T-helper 2 cell treated with Interferon-gamma antibody and Interleukin-4, amounts not matched to agents 5 μg/mL and 100 μg/mL, for 36 hours (primary cell): Measurements from ENCODE around the gene CST6.
"Not testable (repeated sequence)": the region's sequence is repeated elsewhere in the genome, so short reads cannot be mapped to it uniquely, and the experiment has no call there.

ENCODE experiments used
- DNase-seq: peaks from one replicate; pipeline ENCODE4 v3.0.0; 2021; ENCODE audit warnings: low spot score
- H3K27ac Mint-ChIP-seq: one replicate; pipeline ENCODE4 v1.8.0; 2021; ENCODE audit warnings: mild to moderate bottlenecking, mixed read lengths
- H3K27me3 Mint-ChIP-seq: one replicate; pipeline ENCODE4 v1.8.0; 2021; ENCODE audit warnings: low read depth, mixed read lengths
- H3K36me3 Mint-ChIP-seq: one replicate; pipeline ENCODE4 v1.8.0; 2021; ENCODE audit warnings: low read depth, mixed read lengths
- H3K4me1 Mint-ChIP-seq: one replicate; pipeline ENCODE4 v1.8.0; 2021; ENCODE audit warnings: low read depth, mixed read lengths
- H3K4me3 Mint-ChIP-seq: one replicate; pipeline ENCODE4 v1.8.0; 2022; ENCODE audit warnings: mild to moderate bottlenecking, moderate library complexity, mixed read lengths
- H3K9me3 Mint-ChIP-seq: one replicate; pipeline ENCODE4 v1.8.0; 2021; ENCODE audit warnings: mixed read lengths

The CST6 gene

DNA sequence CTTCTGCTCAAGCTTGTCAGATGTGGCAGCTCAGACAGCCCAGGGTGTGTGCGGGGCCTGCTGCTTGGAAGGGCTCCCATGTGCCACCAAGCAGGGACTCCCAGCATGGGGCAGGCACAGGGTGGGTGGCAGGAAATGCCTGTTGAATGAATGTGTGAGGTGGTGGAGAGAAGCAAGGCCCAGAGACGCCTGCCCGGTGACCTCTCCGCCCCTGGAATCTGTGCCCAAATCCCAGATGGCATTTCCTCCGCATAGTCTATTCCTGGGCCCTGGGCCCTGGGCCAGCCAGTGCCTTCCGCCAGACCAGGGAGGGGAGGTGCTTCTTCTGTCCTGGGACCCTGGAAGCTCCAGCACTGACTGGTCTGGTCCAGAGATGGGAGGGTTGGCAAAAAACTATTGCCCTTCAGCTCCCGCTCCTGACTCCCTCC, 3.7 kb downstream of the CST6 start:
- DNase-seq, result no peak
- Mint-ChIP-seq H3K36me3 (no peaks in the 10 kb centered on the region), H3K27me3 (peaks cover 20% of the 10 kb centered on the region), H3K27ac (no peak overlapping the region), H3K4me1 (no peaks in the 10 kb centered on the region), H3K9me3 (no peaks in the 10 kb centered on the region), H3K4me3 (no peak overlapping the region)

GRCh38 chr11:66015936-66016792, 4.4 kb downstream of the CST6 start:
- H3K9me3 Mint-ChIP-seq, result no peaks in the 10 kb centered on the region
- peaks cover 1% of the 10 kb centered on the region for H3K4me1 Mint-ChIP-seq
- peaks cover 14% of the 10 kb centered on the region for H3K27me3 Mint-ChIP-seq
- no peaks in the 10 kb centered on the region for H3K36me3 Mint-ChIP-seq
- no peak overlapping the region for H3K4me3 Mint-ChIP-seq
- no peak overlapping the region for H3K27ac Mint-ChIP-seq
- no peak for DNase-seq

DNA sequence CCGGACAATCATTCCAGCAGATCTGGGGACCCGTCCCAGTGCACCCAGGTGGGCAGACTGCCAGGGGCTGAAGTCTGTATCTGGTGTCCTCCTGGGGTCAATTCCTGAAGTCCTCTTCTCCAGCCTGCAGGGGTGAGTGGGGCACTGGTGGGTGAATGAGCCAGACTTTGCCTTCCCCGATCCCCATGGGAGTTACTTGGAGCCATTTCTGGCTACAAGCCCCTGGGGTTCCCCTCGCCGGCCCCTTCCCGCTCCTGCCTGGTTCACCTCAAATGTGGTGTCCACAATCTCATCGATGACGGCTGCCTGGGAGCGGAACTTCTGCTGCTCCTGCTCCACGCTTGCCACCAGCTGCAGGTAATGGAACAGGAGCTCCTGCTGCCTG, 5.0 kb downstream of the CST6 start:
- Mint-ChIP-seq H3K36me3 (no peaks in the 10 kb centered on the region), H3K9me3 (no peaks in the 10 kb centered on the region), H3K27ac (no peak overlapping the region), H3K4me3 (no peak overlapping the region), H3K27me3 (peaks cover 10% of the 10 kb centered on the region), H3K4me1 (peaks cover 4% of the 10 kb centered on the region)
- no peak for DNase-seq

DNA sequence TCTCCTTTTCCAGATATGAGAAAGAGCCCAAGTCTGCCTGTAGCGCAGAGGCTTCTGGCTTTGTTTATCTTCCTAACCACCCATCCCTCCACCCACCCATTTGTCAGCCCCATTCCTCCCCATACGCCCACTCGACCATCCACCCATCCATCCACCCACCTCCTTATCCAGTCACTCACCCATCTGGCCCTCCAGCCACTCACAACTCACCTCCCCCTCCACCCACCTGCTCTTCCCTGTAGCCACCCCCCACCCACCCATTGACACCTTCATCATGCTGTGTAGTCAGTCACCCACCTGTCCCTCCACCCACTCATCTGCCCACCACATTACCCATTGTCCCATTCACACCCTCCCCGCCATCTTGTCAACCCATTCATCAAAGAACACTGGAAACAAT, 5.5 kb downstream of the CST6 start:
- no peaks in the 10 kb centered on the region for H3K36me3 Mint-ChIP-seq
- H3K4me1 Mint-ChIP-seq, result peaks cover 7% of the 10 kb centered on the region
- peaks cover 10% of the 10 kb centered on the region for H3K27me3 Mint-ChIP-seq
- DNase-seq, result peak; percentile 19
- no peak overlapping the region for H3K27ac Mint-ChIP-seq
- no peaks in the 10 kb centered on the region for H3K9me3 Mint-ChIP-seq
- H3K4me3 Mint-ChIP-seq, result no peak overlapping the region

DNA sequence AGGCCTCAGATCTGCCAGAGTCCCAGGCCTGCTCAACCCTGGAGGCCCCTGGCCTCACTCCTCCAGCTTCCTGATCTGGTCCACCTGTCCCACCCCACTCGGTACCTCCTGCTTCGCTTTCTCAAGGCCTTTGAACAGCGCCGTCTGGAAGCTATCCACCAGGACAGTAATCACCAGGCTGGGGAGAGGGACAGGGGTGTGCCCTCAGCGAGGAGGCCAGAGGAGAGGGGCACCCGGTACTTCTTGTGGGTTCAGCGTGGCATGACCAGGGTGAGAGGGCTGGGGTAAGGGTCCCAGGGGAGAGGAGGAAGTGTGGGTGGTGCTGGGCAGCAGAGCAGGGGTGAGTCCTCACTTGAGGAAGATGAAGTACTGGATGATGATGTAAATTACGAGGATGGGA, 8.4 kb downstream of the CST6 start:
- no peaks in the 10 kb centered on the region for H3K36me3 Mint-ChIP-seq
- no peaks in the 10 kb centered on the region for H3K9me3 Mint-ChIP-seq
- H3K27me3 Mint-ChIP-seq, result peaks cover 4% of the 10 kb centered on the region
- H3K4me3 Mint-ChIP-seq, result no peak overlapping the region
- H3K27ac Mint-ChIP-seq, result no peak overlapping the region
- no peak for DNase-seq
- peaks cover 11% of the 10 kb centered on the region for H3K4me1 Mint-ChIP-seq

GRCh38 chr11:66020618-66021357, 9.0 kb downstream of the CST6 start:
- H3K36me3 Mint-ChIP-seq, result no peaks in the 10 kb centered on the region
- H3K27me3 Mint-ChIP-seq, result peaks cover 4% of the 10 kb centered on the region
- H3K4me3 Mint-ChIP-seq, result no peak overlapping the region
- peaks cover 11% of the 10 kb centered on the region for H3K4me1 Mint-ChIP-seq
- peak; percentile 56 for DNase-seq
- no peak overlapping the region for H3K27ac Mint-ChIP-seq
- H3K9me3 Mint-ChIP-seq, result no peaks in the 10 kb centered on the region

- Mint-ChIP-seq H3K4me3 (peak overlapping the region; percentile 57), H3K36me3 (no peaks in the 10 kb centered on the region), H3K27ac (no peak overlapping the region), H3K9me3 (no peaks in the 10 kb centered on the region), H3K4me1 (peaks cover 11% of the 10 kb centered on the region), H3K27me3 (peaks cover 4% of the 10 kb centered on the region)
- DNase-seq, result peak; percentile 71
These were observed 10.8 kb downstream of the CST6 start for GRCh38 chr11:66022401-66023185.

DNA sequence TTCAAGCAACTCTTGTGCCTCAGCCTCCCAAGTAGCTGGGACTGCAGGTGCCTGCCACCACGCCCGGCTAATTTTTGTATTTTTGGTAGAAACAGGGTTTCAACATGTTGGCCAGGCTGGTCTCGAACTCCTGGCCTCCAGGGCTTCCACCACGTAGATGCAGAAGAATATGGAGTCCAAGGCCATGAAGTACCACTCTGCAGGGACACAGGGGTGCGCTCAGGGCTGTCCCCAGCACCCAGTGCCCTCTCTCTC, 11.3 kb downstream of the CST6 start:
- H3K4me1 Mint-ChIP-seq, result peaks cover 11% of the 10 kb centered on the region
- H3K9me3 Mint-ChIP-seq, H3K4me3 Mint-ChIP-seq, DNase-seq, H3K36me3 Mint-ChIP-seq, H3K27me3 Mint-ChIP-seq, H3K27ac Mint-ChIP-seq: not testable (repeated sequence)

DNA sequence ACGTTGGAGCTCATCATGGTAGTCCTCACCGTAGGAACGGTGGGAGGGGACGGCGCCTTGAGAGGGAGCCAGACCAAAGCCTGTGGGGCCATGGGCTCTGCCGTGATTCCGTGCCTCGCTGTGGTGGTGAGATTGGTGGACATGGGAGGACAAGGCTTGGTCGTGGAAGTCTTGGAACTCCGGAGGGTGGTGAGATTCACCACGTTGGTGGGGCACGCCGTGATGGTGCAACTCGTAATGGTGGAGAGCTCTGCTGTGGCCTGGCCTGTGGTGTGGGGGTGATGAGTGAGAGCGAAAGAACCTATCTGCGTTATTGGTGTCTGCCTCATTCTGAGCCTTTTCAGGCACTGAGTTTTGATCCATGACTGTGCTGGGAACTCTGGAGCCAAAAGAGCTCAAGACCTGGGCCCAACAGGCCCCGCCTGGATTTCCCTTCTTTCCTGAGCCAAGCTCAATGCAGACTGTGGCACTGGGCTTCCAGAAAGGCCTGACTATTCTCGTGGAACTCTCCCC, 14.3 kb downstream of the CST6 start, which contains the start of gene CATSPER1:
Gene CATSPER1 (minus strand): TSS at position 463 of the 513 bp plus-strand sequence. CDS start 100 bp downstream, at position 363.
- no peaks in the 10 kb centered on the region for H3K9me3 Mint-ChIP-seq
- H3K4me3 Mint-ChIP-seq, result no peak within 1 kb of the TSS
- no peak within 1 kb of the TSS for H3K27ac Mint-ChIP-seq
- peaks cover 9% of the 10 kb centered on the region for H3K4me1 Mint-ChIP-seq
- no peaks in the 10 kb centered on the region for H3K36me3 Mint-ChIP-seq
- DNase-seq, result no peak
- peaks cover 6% of the 10 kb centered on the region for H3K27me3 Mint-ChIP-seq

DNA sequence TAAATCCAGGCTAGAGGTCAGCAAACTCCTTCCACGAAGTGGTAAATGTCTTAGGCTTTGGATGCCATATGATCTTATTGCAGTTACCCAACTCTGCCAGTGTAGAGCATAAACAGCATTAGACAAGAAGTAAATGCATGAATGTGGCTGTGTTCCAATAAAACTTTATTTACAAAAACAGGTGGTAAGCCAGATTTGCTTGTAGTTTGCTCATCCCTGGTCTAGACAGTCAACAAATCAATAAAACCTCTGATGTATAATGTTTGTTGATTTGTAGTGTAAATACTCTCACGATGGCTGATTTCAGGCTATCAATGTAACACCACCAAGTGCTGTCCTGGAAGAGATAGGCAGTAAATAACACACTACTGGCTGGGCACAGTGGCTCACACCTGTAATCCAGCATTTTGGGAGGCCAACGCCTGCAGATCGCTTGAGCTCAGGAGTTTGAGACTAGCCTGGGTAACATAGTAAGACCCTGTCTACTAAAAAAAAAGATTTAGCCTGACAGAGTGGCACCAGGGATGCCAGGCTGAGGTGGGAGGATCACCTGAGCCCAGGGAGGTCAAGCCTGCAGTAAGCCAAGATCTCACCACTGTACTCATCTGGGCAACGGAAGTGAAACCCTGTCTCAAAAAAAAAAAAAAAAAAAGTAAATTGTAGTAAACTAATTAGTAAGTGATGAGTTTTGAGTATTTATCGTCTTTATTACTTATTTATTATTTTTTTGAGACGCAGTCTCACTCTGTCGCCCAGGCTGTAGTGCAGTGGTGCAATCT, 21.3 kb downstream of the CST6 start:
- Mint-ChIP-seq H3K9me3 (no peaks in the 10 kb centered on the region), H3K4me3 (no peak overlapping the region), H3K27me3 (peaks cover 4% of the 10 kb centered on the region), H3K27ac (no peak overlapping the region), H3K36me3 (no peaks in the 10 kb centered on the region), H3K4me1 (no peaks in the 10 kb centered on the region)
- no peak for DNase-seq

DNA sequence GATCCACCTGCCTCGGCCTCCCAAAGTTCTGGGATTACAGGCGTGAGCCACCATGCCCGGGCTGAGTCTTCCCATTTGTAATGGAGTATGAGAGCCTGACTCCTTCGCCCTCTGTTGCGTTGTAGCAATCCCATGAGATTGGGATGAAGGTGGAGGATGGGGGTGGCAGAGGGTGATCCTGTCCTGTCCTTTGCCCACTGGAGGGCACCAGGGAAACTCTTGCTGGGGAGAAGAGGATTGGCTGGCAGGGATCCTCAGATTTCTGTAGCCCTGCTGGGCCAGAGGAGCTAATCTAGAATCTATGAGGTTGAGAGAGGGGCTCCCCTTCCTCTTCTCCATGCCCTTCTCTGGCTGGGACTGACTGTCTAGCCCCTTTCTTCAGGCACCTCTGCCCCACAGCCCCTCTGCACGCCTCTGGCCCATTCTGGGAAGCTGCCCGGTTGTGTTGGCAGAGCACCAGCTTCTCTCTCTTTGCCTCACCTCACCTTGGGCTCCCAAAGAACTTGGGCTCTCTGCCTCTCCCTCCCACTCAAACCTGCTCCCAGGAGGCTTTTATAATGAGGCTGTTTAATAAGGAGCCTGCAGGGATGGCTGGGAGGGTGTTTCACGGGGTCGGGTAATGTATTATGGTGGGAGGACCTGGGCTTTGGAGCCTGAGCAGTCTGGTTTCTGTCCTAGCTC, 24.0 kb downstream of the CST6 start:
- H3K4me3 Mint-ChIP-seq, result no peak overlapping the region
- no peaks in the 10 kb centered on the region for H3K9me3 Mint-ChIP-seq
- no peak overlapping the region for H3K27ac Mint-ChIP-seq

DNA sequence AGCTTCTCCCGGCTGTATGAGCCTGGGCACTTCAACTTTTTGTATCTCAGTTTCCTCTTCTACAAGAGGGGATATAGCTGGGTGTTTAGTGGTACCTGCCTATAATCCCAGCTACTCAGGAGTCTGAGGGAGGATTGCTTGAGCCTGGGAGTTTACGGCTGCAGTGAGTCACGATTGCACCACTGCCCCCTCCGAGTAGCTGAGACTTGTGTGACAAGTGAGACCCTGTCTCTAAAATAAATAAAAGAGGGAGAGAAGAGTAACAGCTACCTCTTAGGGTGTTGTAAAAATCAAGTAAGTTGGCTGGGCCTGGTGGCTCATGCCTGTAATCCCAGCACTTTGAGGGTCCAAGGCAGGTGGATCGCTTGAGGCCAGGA, 24.5 kb downstream of the CST6 start:
- no peak overlapping the region for H3K27ac Mint-ChIP-seq
- no peak overlapping the region for H3K4me3 Mint-ChIP-seq
- DNase-seq, result no peak

More for the DNA sequence above, 24.0 kb downstream of the CST6 start:
- H3K36me3 Mint-ChIP-seq, result no peaks in the 10 kb centered on the region
- H3K4me1 Mint-ChIP-seq, result no peaks in the 10 kb centered on the region
- no peak for DNase-seq
- peaks cover 4% of the 10 kb centered on the region for H3K27me3 Mint-ChIP-seq

DNA sequence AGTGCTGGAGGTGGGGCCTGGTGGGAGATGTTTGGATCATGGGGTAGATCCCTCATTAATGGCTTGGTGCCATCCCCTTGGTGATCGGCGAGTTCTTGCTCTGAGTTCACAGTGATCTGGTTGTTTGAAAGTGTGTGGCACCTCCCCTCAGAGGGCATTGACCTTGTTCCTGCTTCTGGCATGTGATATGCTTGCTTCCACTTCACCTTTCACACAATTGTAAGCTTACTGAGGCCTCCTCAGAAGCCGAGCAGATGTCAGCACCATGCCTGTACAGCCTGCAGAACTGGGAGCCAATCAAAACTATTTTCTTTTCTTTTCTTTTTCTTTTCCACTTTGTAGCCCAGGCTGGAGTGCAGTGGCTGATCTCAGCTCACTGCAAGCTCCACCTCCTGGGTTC, 25.5 kb downstream of the CST6 start:
- H3K27ac Mint-ChIP-seq, result no peak overlapping the region
- DNase-seq, result no peak
- H3K27me3 Mint-ChIP-seq, result peaks cover 4% of the 10 kb centered on the region
- no peaks in the 10 kb centered on the region for H3K9me3 Mint-ChIP-seq
- H3K4me3 Mint-ChIP-seq, result no peak overlapping the region
- H3K36me3 Mint-ChIP-seq, result no peaks in the 10 kb centered on the region
- no peaks in the 10 kb centered on the region for H3K4me1 Mint-ChIP-seq

More for the DNA sequence above, 24.5 kb downstream of the CST6 start:
- Mint-ChIP-seq H3K36me3 (no peaks in the 10 kb centered on the region), H3K9me3 (no peaks in the 10 kb centered on the region), H3K4me1 (no peaks in the 10 kb centered on the region), H3K27me3 (peaks cover 4% of the 10 kb centered on the region)
